ENCODE data around the gene GRPEL1. TPM values are rescaled to one million over a fixed set of nuclear protein-coding genes. Genes with fewer than 3 reads are reported as not detected.
"Not testable (repeated sequence)": the region's sequence is repeated elsewhere in the genome, so short reads cannot be mapped to it uniquely, and the experiment has no call there.

GRPEL1 gene
- 10 to 100 TPM; 34.5 to 39.8 (median 37.2) TPM for polyA plus RNA-seq (ENCODE audit: insufficient read length in 3 of 3)
- long read RNA-seq, donor 1, transcript GRPEL1-201 (4 exons, 2,775 nt) = major isoform, 20 of 22 reads
- long read RNA-seq, donor 1, partial matches to known transcripts = 0 of 22 reads
- long read RNA-seq, donor 1, other reads (novel, unspliced or antisense) = 0 of 22 reads
- long read RNA-seq, donor 2, transcript GRPEL1-201 (4 exons, 2,775 nt) = major isoform, 34 of 35 reads
- long read RNA-seq, donor 2, partial matches to known transcripts = 0 of 35 reads
- long read RNA-seq, donor 2, other reads (novel, unspliced or antisense) = 0 of 35 reads
- long read RNA-seq, donor 3, transcript GRPEL1-201 (4 exons, 2,775 nt) = major isoform, 16 of 16 reads
- long read RNA-seq, donor 3, partial matches to known transcripts = 0 of 16 reads
- long read RNA-seq, donor 3, other reads (novel, unspliced or antisense) = 0 of 16 reads
- long read RNA-seq, donor 4, transcript GRPEL1-201 (4 exons, 2,775 nt) = major isoform, 20 of 21 reads
- long read RNA-seq, donor 4, partial matches to known transcripts = 0 of 21 reads
- long read RNA-seq, donor 4, other reads (novel, unspliced or antisense) = 0 of 21 reads
- long read RNA-seq, donor 5, transcript GRPEL1-201 (4 exons, 2,775 nt) = major isoform, 12 of 12 reads
- long read RNA-seq, donor 5, partial matches to known transcripts = 0 of 12 reads
- long read RNA-seq, donor 5, other reads (novel, unspliced or antisense) = 0 of 12 reads
- long read RNA-seq, donor 6, transcript GRPEL1-201 (4 exons, 2,775 nt) = major isoform, 26 of 26 reads
- long read RNA-seq, donor 6, partial matches to known transcripts = 0 of 26 reads
- long read RNA-seq, donor 6, other reads (novel, unspliced or antisense) = 0 of 26 reads
- long read RNA-seq, donor 7, transcript GRPEL1-201 (4 exons, 2,775 nt) = major isoform, 22 of 23 reads
- long read RNA-seq, donor 7, partial matches to known transcripts = 0 of 23 reads
- long read RNA-seq, donor 7, other reads (novel, unspliced or antisense) = 0 of 23 reads
- long read RNA-seq, donor 8, transcript GRPEL1-201 (4 exons, 2,775 nt) = major isoform, 5 of 6 reads
- long read RNA-seq, donor 8, partial matches to known transcripts = 0 of 6 reads
- long read RNA-seq, donor 8, other reads (novel, unspliced or antisense) = 0 of 6 reads
- long read RNA-seq, donor 9, transcript GRPEL1-201 (4 exons, 2,775 nt) = major isoform, 23 of 23 reads
- long read RNA-seq, donor 9, partial matches to known transcripts = 0 of 23 reads
- long read RNA-seq, donor 9, other reads (novel, unspliced or antisense) = 0 of 23 reads
- long read RNA-seq, donor 10, transcript GRPEL1-201 (4 exons, 2,775 nt) = major isoform, 28 of 29 reads
- long read RNA-seq, donor 10, partial matches to known transcripts = 0 of 29 reads
- long read RNA-seq, donor 10, other reads (novel, unspliced or antisense) = 0 of 29 reads
- long read RNA-seq, donor 11, transcript GRPEL1-201 (4 exons, 2,775 nt) = major isoform, 17 of 17 reads
- long read RNA-seq, donor 11, partial matches to known transcripts = 0 of 17 reads
- long read RNA-seq, donor 11, other reads (novel, unspliced or antisense) = 0 of 17 reads
- long read RNA-seq, donor 12, transcript GRPEL1-201 (4 exons, 2,775 nt) = major isoform, 23 of 23 reads
- long read RNA-seq, donor 12, partial matches to known transcripts = 0 of 23 reads
- long read RNA-seq, donor 12, other reads (novel, unspliced or antisense) = 0 of 23 reads
- long read RNA-seq, donor 13, transcript GRPEL1-201 (4 exons, 2,775 nt) = major isoform, 7 of 7 reads
- long read RNA-seq, donor 13, partial matches to known transcripts = 0 of 7 reads
- long read RNA-seq, donor 13, other reads (novel, unspliced or antisense) = 0 of 7 reads
- long read RNA-seq, donor 14 = 0 reads
- long read RNA-seq, donor 15, transcript GRPEL1-201 (4 exons, 2,775 nt) = major isoform, 30 of 31 reads
- long read RNA-seq, donor 15, partial matches to known transcripts = 0 of 31 reads
- long read RNA-seq, donor 15, other reads (novel, unspliced or antisense) = 0 of 31 reads
- long read RNA-seq, donor 16, transcript GRPEL1-201 (4 exons, 2,775 nt) = major isoform, 16 of 17 reads
- long read RNA-seq, donor 16, partial matches to known transcripts = 0 of 17 reads
- long read RNA-seq, donor 16, other reads (novel, unspliced or antisense) = 0 of 17 reads

- DNase-seq = peak; percentile 99
Observed at GRCh38 chr4:7067452-7068278, at the start of gene GRPEL1. Gene GRPEL1 (minus strand): TSS chr4:7068064. CDS start chr4:7068032, 32 bp downstream.

GRCh38 chr4:7116705-7117104 lies 48.8 kb upstream of the GRPEL1 start:
- DNase-seq = no peak

- no peak for DNase-seq
Observed at GRCh38 chr4:7115557-7116340, 47.9 kb upstream of the GRPEL1 start.

GRCh38 chr4:7112656-7113055 lies 44.8 kb upstream of the GRPEL1 start:
- DNase-seq = no peak

- no peak for DNase-seq
Observed at GRCh38 chr4:7111441-7111840, 43.6 kb upstream of the GRPEL1 start.

GRCh38 chr4:7110546-7110945 lies 42.7 kb upstream of the GRPEL1 start:
- no peak for DNase-seq

- DNase-seq = no peak
Observed at GRCh38 chr4:7109169-7109568, 41.3 kb upstream of the GRPEL1 start.

GRCh38 chr4:7108660-7109059 lies 40.8 kb upstream of the GRPEL1 start:
- no peak for DNase-seq

GRCh38 chr4:7108046-7108625 lies 40.3 kb upstream of the GRPEL1 start:
- no peak for DNase-seq

GRCh38 chr4:7107166-7107905 lies 39.5 kb upstream of the GRPEL1 start:
- no peak for DNase-seq

GRCh38 chr4:7105276-7105675 lies 37.4 kb upstream of the GRPEL1 start:
- DNase-seq = no peak

GRCh38 chr4:7104366-7105031 lies 36.6 kb upstream of the GRPEL1 start:
- no peak for DNase-seq

GRCh38 chr4:7103607-7104365 lies 35.9 kb upstream of the GRPEL1 start:
- peak; percentile 73 for DNase-seq

- DNase-seq = peak; percentile 77
Observed at GRCh38 chr4:7103031-7103606, 35.3 kb upstream of the GRPEL1 start.

GRCh38 chr4:7102516-7102909 lies 34.6 kb upstream of the GRPEL1 start:
- DNase-seq = not testable (repeated sequence)
